ENCODE results near the gene FAAP20. TPM values are rescaled to one million over a fixed set of nuclear protein-coding genes. Genes with fewer than 3 reads are reported as not detected.

Gene FAAP20
- total and polyA plus RNA-seq, 10 of the 15 experiments (the other 5 are each of a cell fraction or from before 2014, with no cell fraction given) = 0.79 to 91.8 (median 20.9) TPM

GRCh38 chr1:2145946-2146835, 48.4 kb downstream of the FAAP20 start:
- H3K4me1 ChIP-seq (ENCODE audit: control insufficient read depth, insufficient read depth, low read length) = no peaks in the 10 kb centered on the region
- H3K36me3 ChIP-seq (ENCODE audit: control insufficient read depth in 2 of 2, insufficient read depth in 2 of 2, low read length in 1 of 2) = no peaks in the 10 kb centered on the region
- H3K79me2 ChIP-seq (ENCODE audit: control insufficient read depth, insufficient read depth, low read length) = no peaks in the 10 kb centered on the region
- in situ Hi-C loops (cut with MboI) (no loop called here), intact Hi-C loops (cut with micrococcal nuclease; ENCODE audit: unreplicated experiment) (no loop called here)
- ChIA-PET CTCF (interaction anchor here (1.0 kb wide), 1 partner anchor 28 kb away, joined by 3 read pairs; no protein-coding TSS in a partner anchor), SMC1A (ENCODE audit: uncharacterized antibody, unreplicated experiment) (no interaction called here), RAD21 (ENCODE audit: unreplicated experiment) (no interaction called here), POLR2A (no interaction called here)
- H3K27me3 ChIP-seq (replicated peaks in 1 of 2; ENCODE audit: control insufficient read depth in 2 of 2, insufficient read depth in 2 of 2, low read length in 1 of 2) = no peaks in the 10 kb centered on the region
- H3K27ac ChIP-seq (ENCODE audit: control insufficient read depth, insufficient read depth) = no peak overlapping the region
- H3K9me3 ChIP-seq (replicated peaks; ENCODE audit: control insufficient read depth, insufficient read depth, low read length) = no peaks in the 10 kb centered on the region
- no peak overlapping the region for H3K4me2 ChIP-seq (ENCODE audit: control insufficient read depth, insufficient read depth)
- BruUV-seq (replicated peaks) = no TSS peak
- 71% methylated on average over 16 of the region's 19 CpGs for WGBS (ENCODE audit: insufficient coverage, insufficient replicate concordance, low lambda C conversion rate, missing lambda C conversion rate)
- H4K20me1 ChIP-seq (ENCODE audit: control insufficient read depth, insufficient read depth) = no peaks in the 10 kb centered on the region
- H3K4me3 ChIP-seq = no peak overlapping the region
- no peak overlapping the region for H3K9ac ChIP-seq (ENCODE audit: control insufficient read depth, insufficient read depth, low read length)
- no peak for ATAC-seq
- no peak for FAIRE-seq
- DNase-seq (ENCODE audit: low read depth, low spot score) = no peak
- no peak overlapping the region for H2AFZ ChIP-seq (ENCODE audit: control insufficient read depth, low read depth, low read length)
- TF ChIP-seq ZNF24 (IDR thresholded peaks at IDR 0.05) = no peak
- TF ChIP-seq SREBF2 (IDR thresholded peaks at IDR 0.05; ENCODE audit: low read length) = no peak
- TF ChIP-seq BCLAF1 (IDR thresholded peaks at IDR 0.05) = no peak
- no peak for TF ChIP-seq RBBP5 (conservative IDR thresholded peaks at IDR 0.05)
- no peak for TF ChIP-seq RFX5 (IDR thresholded peaks at IDR 0.05; ENCODE audit: low read depth, low read length)
- TF ChIP-seq NBN (IDR thresholded peaks at IDR 0.05) = no peak
- TF ChIP-seq ZBTB33 (IDR thresholded peaks at IDR 0.05) = no peak
- TF ChIP-seq IKZF1 (conservative IDR thresholded peaks at IDR 0.05) = no peak
- TF ChIP-seq USF1 (IDR thresholded peaks at IDR 0.05; ENCODE audit: borderline replicate concordance, extremely low read length, insufficient read depth, low read depth, low read length) = no peak
- TF ChIP-seq SIX5 (IDR thresholded peaks at IDR 0.05; ENCODE audit: low read depth, low read length, severe bottlenecking) = no peak
- no peak for TF ChIP-seq POLR2AphosphoS5 (IDR thresholded peaks at IDR 0.05; ENCODE audit: low read length)
- TF ChIP-seq E2F8 (IDR thresholded peaks at IDR 0.05; ENCODE audit: low read depth, partially characterized antibody) = no peak
- no peak for TF ChIP-seq LARP7 (IDR thresholded peaks at IDR 0.05)

All from GM12878 (cell line).